Heart right ventricle (tissue), 16 donors: ENCODE data around the gene TIGD7. TPM values are rescaled to one million over a fixed set of nuclear protein-coding genes. Genes with fewer than 3 reads are reported as not detected.

ENCODE experiments used
- ATAC-seq, 8 donors: fragments of 200-7000 bp; cut with Tn5 transposase; one replicate each; pipeline ENCODE4 v1.9.1; 2020; ENCODE audit warnings: mild to moderate bottlenecking in 8 of 8, moderate library complexity in 8 of 8, moderate number of reproducible peaks in 1 of 8
- DNase-seq, 2 donors: peaks; one replicate each; pipeline ENCODE4 v3.0.0-alpha.2; 2020
- H3K27ac ChIP-seq, 10 donors: fragments of 200-600 bp; sonication (generic) in 2 of 10; one replicate each; pipeline versions ENCODE4 v1.5.0 to v1.8.0; 2020 to 2022; ENCODE audit warnings: mild to moderate bottlenecking in 3 of 10
- H3K27me3 ChIP-seq, 7 donors: fragments of 200-600 bp; one replicate each; pipeline ENCODE4 v1.8.0; 2021 to 2022; ENCODE audit warnings: mild to moderate bottlenecking in 2 of 7
- H3K36me3 ChIP-seq, 9 donors: fragments of 200-600 bp; sonication (generic) in 1 of 9; one replicate each; pipeline versions ENCODE4 v1.5.0 to v1.8.0; 2020 to 2022; ENCODE audit warnings: mild to moderate bottlenecking in 2 of 9
- H3K4me1 ChIP-seq, 9 donors: fragments of 200-600 bp; sonication (generic) in 1 of 9; one replicate each; pipeline versions ENCODE4 v1.5.0 to v1.8.0; 2020 to 2022; ENCODE audit warnings: mild to moderate bottlenecking in 4 of 9
- H3K4me3 ChIP-seq, 10 donors: fragments of 200-600 bp; sonication (generic) in 2 of 10; one replicate each; pipeline versions ENCODE4 v1.5.0 to v1.8.0; 2020 to 2022; ENCODE audit warnings: mild to moderate bottlenecking in 7 of 10, moderate library complexity in 2 of 10
- H3K9me3 ChIP-seq, 11 donors: fragments of 200-600 bp in 10 of 11; sonication (generic) in 2 of 11; one replicate each; pipeline versions ENCODE4 v1.5.0 to v1.8.0; 2013 to 2022; ENCODE audit warnings: mild to moderate bottlenecking in 2 of 11, control low read depth in 1 of 11, moderate library complexity in 1 of 11
- WGBS, 2 donors: extraction: QIAGEN DNeasy Blood & Tissue Kit; methylation state at CpG; one replicate each; pipeline ENCODE4 v1.1.7; 2013; ENCODE audit warnings: inconsistent platforms in 1 of 2; 5-methylcytosine and 5-hydroxymethylcytosine counted together
- intact Hi-C, 10 donors: fragments of 100-400 bp; cut with DNase I; formaldehyde crosslinking; loops; one replicate each; pipeline versions ENCODE4 v1.11.1 to v1.14.2; 2022
- polyA plus RNA-seq, 2 donors: library from polyadenylated mRNA; stranded (reverse); fragments of 200-250 nt; gene quantifications; one replicate each; pipeline ENCODE4 v1.2.3, GENCODE V29; 2013
- total RNA-seq, 10 donors: library from RNA; stranded (reverse); fragmentation: NEBNext Ultra II Directional in 3 of 10; extraction: Animal tissue kit (Norgen Biotek cat#: 25700) in 3 of 10; gene quantifications; one replicate each; pipeline versions ENCODE4 v1.2.1 to v1.2.4, GENCODE V29; 2021 to 2023
- TF ChIP-seq, protein P1 (sequence below), 9 donors: fragments of 200-600 bp; sonication (generic) in 2 of 9; IDR thresholded peaks; one replicate each; pipeline versions ENCODE4 v1.5.0 to v1.8.0; 2021 to 2022; ENCODE audit warnings: antibody characterized with exemption in 9 of 9, mild to moderate bottlenecking in 5 of 9, moderate library complexity in 1 of 9
- donor health status: Arrhythmogenic right ventricular cardiomyopathy.
- donor health status: ischemic (EF 13 %, LVEDD 7.1; RV severe dilation, severe dysfunction).
- donor health status: healthy with polysubstance abuse.
- donor health status: DM: no; HTN: yes; CAD: no.
- donor health status: DM: no; HTN: no; CAD: no.
- donor health status: ischemic (EF 25% LVEDD 6.9; RV normal size, moderate dysfunction).
- donor health status: ischemic (EF 25% LVEDD 5.7; RV mildly dilated, moderate dysfunction).
- donor health status: healthy.
- donor health status: DM: yes; HTN: yes; CAD: no.
- donor health status: Ischemic cardiomyopathy.
- donor health status: ischemic (EF 35%, LVEDD 5.7; RV mildly dilated, moderate dysfunction).
- donor health status: nonischemic (EF 11% LVEDD 7.7; RV severe dilation, severe dysfunction).
- donor health status: DM: yes; HTN: yes; CAD: no.
- donor health status: PGD.
- donor health status: ischemic (EF 29% LVEDD 5.4; RV normal size, mild dysfunction).
- donor health status: nonischemic (EF 23%, LVEDD 6.1; RV moderate dilation, normal function).

Gene TIGD7
- total and polyA plus RNA-seq, 12 donors = 4.7 to 11.2 (median 8.3) TPM

DNA sequence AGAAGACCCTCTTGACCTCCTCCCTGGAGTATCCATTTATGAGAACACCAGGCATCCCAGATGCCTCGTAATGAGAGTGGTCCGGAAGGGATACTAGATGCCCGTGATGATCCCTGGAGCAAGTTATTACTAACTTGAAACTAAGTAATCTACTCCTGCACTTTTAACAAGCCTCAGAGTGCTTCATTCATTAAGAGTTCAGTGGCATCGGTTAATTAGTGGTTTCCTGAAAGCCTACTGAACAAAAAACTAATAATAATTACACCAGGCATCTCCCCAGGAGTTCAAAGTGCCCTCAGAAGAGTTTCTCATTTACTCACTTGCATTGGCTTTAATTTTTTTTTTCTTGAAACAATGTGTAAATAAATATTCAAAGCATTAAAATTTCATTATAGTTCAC is 22.3 kb upstream of the TIGD7 start:
- TF ChIP-seq, protein P1, sequence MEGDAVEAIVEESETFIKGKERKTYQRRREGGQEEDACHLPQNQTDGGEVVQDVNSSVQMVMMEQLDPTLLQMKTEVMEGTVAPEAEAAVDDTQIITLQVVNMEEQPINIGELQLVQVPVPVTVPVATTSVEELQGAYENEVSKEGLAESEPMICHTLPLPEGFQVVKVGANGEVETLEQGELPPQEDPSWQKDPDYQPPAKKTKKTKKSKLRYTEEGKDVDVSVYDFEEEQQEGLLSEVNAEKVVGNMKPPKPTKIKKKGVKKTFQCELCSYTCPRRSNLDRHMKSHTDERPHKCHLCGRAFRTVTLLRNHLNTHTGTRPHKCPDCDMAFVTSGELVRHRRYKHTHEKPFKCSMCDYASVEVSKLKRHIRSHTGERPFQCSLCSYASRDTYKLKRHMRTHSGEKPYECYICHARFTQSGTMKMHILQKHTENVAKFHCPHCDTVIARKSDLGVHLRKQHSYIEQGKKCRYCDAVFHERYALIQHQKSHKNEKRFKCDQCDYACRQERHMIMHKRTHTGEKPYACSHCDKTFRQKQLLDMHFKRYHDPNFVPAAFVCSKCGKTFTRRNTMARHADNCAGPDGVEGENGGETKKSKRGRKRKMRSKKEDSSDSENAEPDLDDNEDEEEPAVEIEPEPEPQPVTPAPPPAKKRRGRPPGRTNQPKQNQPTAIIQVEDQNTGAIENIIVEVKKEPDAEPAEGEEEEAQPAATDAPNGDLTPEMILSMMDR (IDR thresholded peaks at IDR 0.05) = no peak
- Histone ChIP-seq H3K36me3 (no peaks in the 10 kb centered on the region), H3K4me3 (no peak overlapping the region), H3K27ac (no peak overlapping the region), H3K27me3 (no peaks in the 10 kb centered on the region), H3K4me1 (no peaks in the 10 kb centered on the region), H3K9me3 (peaks cover 0 to 70% (median 3%) of the 10 kb centered on the region in 11 donors)
- ATAC-seq (no peak), DNase-seq (no peak)
- intact Hi-C loops = no loop called here
- 77 to 81% methylated on average over 4 of the region's 4 CpGs for WGBS, 2 donors

DNA sequence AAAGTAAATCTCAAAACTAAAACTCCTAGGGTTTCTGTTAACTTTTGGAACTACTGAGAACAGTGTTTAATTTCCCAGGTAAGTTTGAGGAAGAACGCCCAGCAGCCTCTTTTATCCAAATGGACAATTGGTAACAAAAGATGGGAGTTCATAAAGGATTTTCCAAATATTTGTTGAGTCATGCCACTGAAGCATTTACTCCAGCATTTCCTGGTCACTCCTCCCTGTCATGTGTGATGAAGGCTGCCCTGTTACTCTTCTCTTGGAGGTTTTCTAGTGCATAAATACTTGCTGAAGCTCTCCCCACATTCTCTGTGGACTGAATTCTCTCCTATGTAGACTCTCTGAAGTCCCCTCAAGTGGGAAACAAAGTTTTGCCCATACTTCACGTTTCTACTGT is 16.6 kb upstream of the TIGD7 start:
- H3K27me3 ChIP-seq = no peaks in the 10 kb centered on the region
- 69% methylated on average over 2 of the region's 2 CpGs for WGBS, 2 donors
- H3K36me3 ChIP-seq = peaks cover 10 to 35% (median 20%) of the 10 kb centered on the region in 9 donors
- ATAC-seq (no peak), DNase-seq (no peak)
- H3K9me3 ChIP-seq = peaks cover 5 to 97% (median 59%) of the 10 kb centered on the region in 11 donors
- H3K4me1 ChIP-seq = no peaks in the 10 kb centered on the region
- TF ChIP-seq, protein P1 (IDR thresholded peaks at IDR 0.05) = no peak
- no peak overlapping the region for H3K27ac ChIP-seq
- no peak overlapping the region for H3K4me3 ChIP-seq
- intact Hi-C loops = no loop called here

DNA sequence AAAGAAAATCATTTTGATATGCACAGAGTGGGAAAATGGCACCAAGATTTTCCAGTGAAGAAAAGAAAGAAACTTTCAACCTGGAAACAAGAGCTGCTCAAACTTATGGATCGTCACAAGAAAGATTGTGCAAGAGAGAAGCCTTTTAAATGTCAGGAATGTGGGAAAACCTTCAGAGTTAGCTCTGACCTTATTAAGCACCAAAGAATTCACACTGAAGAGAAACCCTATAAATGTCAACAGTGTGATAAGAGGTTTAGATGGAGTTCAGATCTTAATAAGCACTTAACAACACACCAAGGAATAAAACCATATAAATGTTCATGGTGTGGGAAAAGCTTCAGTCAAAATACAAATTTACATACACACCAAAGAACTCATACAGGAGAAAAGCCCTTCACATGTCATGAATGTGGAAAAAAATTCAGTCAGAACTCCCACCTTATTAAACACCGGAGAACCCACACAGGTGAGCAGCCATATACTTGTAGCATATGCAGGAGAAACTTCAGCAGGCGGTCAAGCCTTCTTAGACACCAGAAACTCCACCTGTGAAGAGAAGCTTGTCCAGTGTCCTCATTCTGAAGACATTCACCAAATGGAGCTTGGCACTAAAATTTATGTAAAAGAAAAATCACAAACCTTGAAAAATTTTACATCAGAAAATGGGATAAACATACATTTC is 12.2 kb upstream of the TIGD7 start:
- intact Hi-C loops = loop anchor here in 5 of 10 donors (5.0 to 10.0 kb wide), 5 partner anchors 57 to 117 kb away; partner anchors contain the start of genes ZNF174 (in 1 of the 5) and ZSCAN32 (in 1 of the 5)
- Histone ChIP-seq H3K27me3 (no peaks in the 10 kb centered on the region), H3K4me1 (no peaks in the 10 kb centered on the region), H3K9me3 (peaks cover 5 to 100% (median 98%) of the 10 kb centered on the region in 11 donors), H3K36me3 (peaks cover 12 to 79% (median 52%) of the 10 kb centered on the region in 9 donors), H3K4me3 (no peak overlapping the region), H3K27ac (no peak overlapping the region)
- ATAC-seq = no peak
- WGBS, 2 donors = 95 to 100% methylated on average over 3 of the region's 3 CpGs
- DNase-seq = no peak
- TF ChIP-seq, protein P1 (IDR thresholded peaks at IDR 0.05) = no peak

DNA sequence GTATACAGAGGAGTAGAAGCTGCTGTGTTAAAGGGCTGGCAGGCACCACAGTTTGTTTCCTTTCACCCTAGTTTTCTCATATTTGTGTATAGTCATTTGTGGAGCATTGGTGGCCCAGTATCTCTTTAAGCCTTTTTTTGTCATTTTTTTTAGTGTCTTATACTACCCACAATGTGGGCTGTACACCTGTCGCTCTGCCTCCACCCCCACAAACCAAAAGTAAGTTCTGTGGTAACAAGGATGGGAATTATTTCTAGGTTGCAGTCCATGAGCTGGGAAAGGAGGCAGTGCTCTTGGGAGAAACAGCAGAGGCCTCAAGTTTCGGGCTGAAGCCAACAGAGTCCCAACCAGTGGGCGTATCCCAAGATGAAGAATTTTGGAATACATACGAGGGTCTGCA is 6.3 kb upstream of the TIGD7 start:
- Histone ChIP-seq H3K27me3 (no peaks in the 10 kb centered on the region), H3K36me3 (peaks cover 4 to 95% (median 59%) of the 10 kb centered on the region in 9 donors), H3K4me1 (peaks cover 0 to 10% (median 6%) of the 10 kb centered on the region in 9 donors), H3K9me3 (peaks cover 0 to 100% (median 62%) of the 10 kb centered on the region in 11 donors), H3K27ac (no peak overlapping the region), H3K4me3 (no peak overlapping the region)
- intact Hi-C loops = loop anchor here in 4 of 10 donors (10.0 kb wide), 4 partner anchors 63 to 123 kb away; partner anchors contain the start of genes ZNF174 (in 1 of the 4) and ZSCAN32 (in 1 of the 4)
- DNase-seq (no peak), ATAC-seq (peak in 1 of 8 donors; percentile 4)
- TF ChIP-seq, protein P1 (IDR thresholded peaks at IDR 0.05) = no peak
- 97% methylated on average over 4 of the region's 4 CpGs for WGBS, 2 donors
